Measurements from ENCODE around the gene USP54. TPM values are rescaled to one million over a fixed set of nuclear protein-coding genes. Genes with fewer than 3 reads are reported as not detected.

Gene USP54
- total and polyA plus RNA-seq, 4 donors: 1.3 to 10.4 (median 6.3) TPM

DNA sequence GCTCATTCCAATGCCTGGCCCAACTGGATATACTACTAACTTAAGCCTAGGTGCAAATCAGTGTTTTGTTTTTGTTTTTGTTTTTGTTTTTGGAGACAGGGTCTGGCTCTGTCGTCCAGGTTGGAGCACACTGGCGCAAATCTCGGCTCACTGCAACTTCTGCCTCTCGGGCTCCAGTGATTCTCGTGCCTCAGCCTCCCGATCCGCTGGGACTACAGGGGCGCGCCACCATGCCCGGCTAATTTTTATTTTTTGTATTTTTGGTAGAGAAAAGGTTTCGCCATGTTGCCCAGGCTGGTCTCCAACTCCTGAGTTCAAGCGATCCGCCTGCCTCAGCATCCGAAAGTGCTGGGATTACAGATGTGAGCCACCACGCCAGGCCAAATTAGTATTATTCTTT is 96.9 kb downstream of the USP54 start (continued):
- TF ChIP-seq, protein P1, sequence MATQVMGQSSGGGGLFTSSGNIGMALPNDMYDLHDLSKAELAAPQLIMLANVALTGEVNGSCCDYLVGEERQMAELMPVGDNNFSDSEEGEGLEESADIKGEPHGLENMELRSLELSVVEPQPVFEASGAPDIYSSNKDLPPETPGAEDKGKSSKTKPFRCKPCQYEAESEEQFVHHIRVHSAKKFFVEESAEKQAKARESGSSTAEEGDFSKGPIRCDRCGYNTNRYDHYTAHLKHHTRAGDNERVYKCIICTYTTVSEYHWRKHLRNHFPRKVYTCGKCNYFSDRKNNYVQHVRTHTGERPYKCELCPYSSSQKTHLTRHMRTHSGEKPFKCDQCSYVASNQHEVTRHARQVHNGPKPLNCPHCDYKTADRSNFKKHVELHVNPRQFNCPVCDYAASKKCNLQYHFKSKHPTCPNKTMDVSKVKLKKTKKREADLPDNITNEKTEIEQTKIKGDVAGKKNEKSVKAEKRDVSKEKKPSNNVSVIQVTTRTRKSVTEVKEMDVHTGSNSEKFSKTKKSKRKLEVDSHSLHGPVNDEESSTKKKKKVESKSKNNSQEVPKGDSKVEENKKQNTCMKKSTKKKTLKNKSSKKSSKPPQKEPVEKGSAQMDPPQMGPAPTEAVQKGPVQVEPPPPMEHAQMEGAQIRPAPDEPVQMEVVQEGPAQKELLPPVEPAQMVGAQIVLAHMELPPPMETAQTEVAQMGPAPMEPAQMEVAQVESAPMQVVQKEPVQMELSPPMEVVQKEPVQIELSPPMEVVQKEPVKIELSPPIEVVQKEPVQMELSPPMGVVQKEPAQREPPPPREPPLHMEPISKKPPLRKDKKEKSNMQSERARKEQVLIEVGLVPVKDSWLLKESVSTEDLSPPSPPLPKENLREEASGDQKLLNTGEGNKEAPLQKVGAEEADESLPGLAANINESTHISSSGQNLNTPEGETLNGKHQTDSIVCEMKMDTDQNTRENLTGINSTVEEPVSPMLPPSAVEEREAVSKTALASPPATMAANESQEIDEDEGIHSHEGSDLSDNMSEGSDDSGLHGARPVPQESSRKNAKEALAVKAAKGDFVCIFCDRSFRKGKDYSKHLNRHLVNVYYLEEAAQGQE (IDR thresholded peaks at IDR 0.05): no peak
- TF ChIP-seq, protein P2, sequence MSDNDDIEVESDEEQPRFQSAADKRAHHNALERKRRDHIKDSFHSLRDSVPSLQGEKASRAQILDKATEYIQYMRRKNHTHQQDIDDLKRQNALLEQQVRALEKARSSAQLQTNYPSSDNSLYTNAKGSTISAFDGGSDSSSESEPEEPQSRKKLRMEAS (IDR thresholded peaks at IDR 0.05): no peak

DNA sequence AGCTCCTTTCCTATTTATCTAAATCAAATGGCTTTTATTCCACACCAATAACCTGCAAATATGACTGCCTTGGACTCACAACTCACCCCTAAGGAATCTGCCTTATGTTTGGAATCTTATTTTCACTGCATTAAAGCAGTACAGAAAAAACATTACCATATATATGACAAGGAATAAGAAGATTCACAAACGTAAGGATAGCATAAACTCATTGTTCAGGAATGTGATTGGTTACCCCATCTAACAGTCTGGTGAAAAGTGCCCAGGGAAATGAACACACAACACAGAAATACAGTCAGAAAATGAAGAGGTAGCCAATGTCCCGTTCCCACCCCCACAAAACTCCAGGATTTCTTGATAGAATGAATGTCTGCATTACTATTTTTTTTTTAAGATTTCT is 97.4 kb downstream of the USP54 start:
- 65% methylated on average over 2 of the region's 2 CpGs for WGBS
- no peaks in the 10 kb centered on the region for H3K27me3 ChIP-seq (ENCODE audit: control insufficient read depth in 4 of 4, insufficient read depth in 4 of 4, low read length in 3 of 4)
- peaks cover 8 to 24% (median 12%) of the 10 kb centered on the region in 4 donors for H3K4me1 ChIP-seq (ENCODE audit: control insufficient read depth in 4 of 4, insufficient read depth in 4 of 4, low read length in 3 of 4)
- no peak for DNase-seq (ENCODE audit: low spot score)
- TF ChIP-seq JUND (IDR thresholded peaks at IDR 0.05) (no peak), NR2F2 (IDR thresholded peaks at IDR 0.05) (no peak), FOXA2 (IDR thresholded peaks at IDR 0.05) (no peak), RXRA (IDR thresholded peaks at IDR 0.05) (no peak), YY1 (IDR thresholded peaks at IDR 0.05) (no peak), RAD21 (IDR thresholded peaks at IDR 0.05) (no peak), EGR1 (IDR thresholded peaks at IDR 0.05; ENCODE audit: low read depth in 2 of 2) (no peak)
- TF ChIP-seq, protein P3, sequence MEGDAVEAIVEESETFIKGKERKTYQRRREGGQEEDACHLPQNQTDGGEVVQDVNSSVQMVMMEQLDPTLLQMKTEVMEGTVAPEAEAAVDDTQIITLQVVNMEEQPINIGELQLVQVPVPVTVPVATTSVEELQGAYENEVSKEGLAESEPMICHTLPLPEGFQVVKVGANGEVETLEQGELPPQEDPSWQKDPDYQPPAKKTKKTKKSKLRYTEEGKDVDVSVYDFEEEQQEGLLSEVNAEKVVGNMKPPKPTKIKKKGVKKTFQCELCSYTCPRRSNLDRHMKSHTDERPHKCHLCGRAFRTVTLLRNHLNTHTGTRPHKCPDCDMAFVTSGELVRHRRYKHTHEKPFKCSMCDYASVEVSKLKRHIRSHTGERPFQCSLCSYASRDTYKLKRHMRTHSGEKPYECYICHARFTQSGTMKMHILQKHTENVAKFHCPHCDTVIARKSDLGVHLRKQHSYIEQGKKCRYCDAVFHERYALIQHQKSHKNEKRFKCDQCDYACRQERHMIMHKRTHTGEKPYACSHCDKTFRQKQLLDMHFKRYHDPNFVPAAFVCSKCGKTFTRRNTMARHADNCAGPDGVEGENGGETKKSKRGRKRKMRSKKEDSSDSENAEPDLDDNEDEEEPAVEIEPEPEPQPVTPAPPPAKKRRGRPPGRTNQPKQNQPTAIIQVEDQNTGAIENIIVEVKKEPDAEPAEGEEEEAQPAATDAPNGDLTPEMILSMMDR (IDR thresholded peaks at IDR 0.05; ENCODE audit: low read depth, low read length, missing input control): no peak
- TF ChIP-seq, protein P1 (IDR thresholded peaks at IDR 0.05): no peak
- H3K9ac ChIP-seq (ENCODE audit: low read depth in 1 of 2, low read length in 2 of 2): no peak overlapping the region
- H3K4me3 ChIP-seq (ENCODE audit: low read depth in 1 of 3, low read length in 3 of 3): no peak overlapping the region
- H3K27ac ChIP-seq (ENCODE audit: low read depth in 1 of 2, low read length in 2 of 2): no peak overlapping the region
- H3K36me3 ChIP-seq (ENCODE audit: control insufficient read depth in 4 of 4, insufficient read depth in 3 of 4, low read depth in 1 of 4, low read length in 3 of 4): no peaks in the 10 kb centered on the region
- no peaks in the 10 kb centered on the region for H3K9me3 ChIP-seq (ENCODE audit: control insufficient read depth in 4 of 4, low read length in 3 of 4)

DNA sequence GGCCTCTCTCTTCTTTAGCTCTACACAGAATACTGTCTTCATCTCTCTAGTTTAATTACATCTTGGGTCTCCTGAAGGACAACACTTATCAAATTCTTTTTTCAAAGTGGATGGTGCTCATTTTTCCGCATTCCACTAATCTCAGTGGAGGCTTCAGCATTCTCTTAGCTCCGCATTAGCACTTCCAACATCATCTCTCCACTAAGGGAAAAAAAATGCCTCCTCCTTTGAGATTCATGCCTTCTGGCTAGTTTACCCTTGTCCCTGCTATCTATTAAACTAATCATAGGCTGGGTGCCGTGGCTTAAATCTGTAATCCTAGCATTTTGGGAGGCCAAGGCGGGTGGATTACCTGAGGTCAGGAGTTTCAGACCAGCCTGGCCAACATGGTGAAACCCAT is 104.5 kb downstream of the USP54 start:
- TF ChIP-seq, protein P1 (IDR thresholded peaks at IDR 0.05): no peak
- no peak for TF ChIP-seq RAD21 (IDR thresholded peaks at IDR 0.05)
- no peak overlapping the region for H3K4me3 ChIP-seq (ENCODE audit: low read depth in 1 of 3, low read length in 3 of 3)
- no peak overlapping the region for H3K9ac ChIP-seq (ENCODE audit: low read depth in 1 of 2, low read length in 2 of 2)
- H3K27ac ChIP-seq (ENCODE audit: low read depth in 1 of 2, low read length in 2 of 2): no peak overlapping the region
- peaks cover 0 to 2% (median 0%) of the 10 kb centered on the region in 4 donors for H3K36me3 ChIP-seq (ENCODE audit: control insufficient read depth in 4 of 4, insufficient read depth in 3 of 4, low read depth in 1 of 4, low read length in 3 of 4)
- WGBS: 99% methylated on average over 4 of the region's 4 CpGs
- no peak for DNase-seq (ENCODE audit: low spot score)
- H3K4me1 ChIP-seq (ENCODE audit: control insufficient read depth in 4 of 4, insufficient read depth in 4 of 4, low read length in 3 of 4): no peaks in the 10 kb centered on the region
- no peaks in the 10 kb centered on the region for H3K27me3 ChIP-seq (ENCODE audit: control insufficient read depth in 4 of 4, insufficient read depth in 4 of 4, low read length in 3 of 4)
- no peaks in the 10 kb centered on the region for H3K9me3 ChIP-seq (ENCODE audit: control insufficient read depth in 4 of 4, low read length in 3 of 4)

Measured in liver (tissue), 9 donors.